IMR-90 (cell line): ENCODE measurements around the gene MEGF9. TPM values are rescaled to one million over a fixed set of nuclear protein-coding genes. Genes with fewer than 3 reads are reported as not detected.
A peak's percentile ranks its signal among the peaks of the same experiment; 100 is the strongest.

Experiments
- ATAC-seq: fragments of 200-7000 bp; cut with Tn5 transposase; 2 replicates; pipeline ENCODE4 v1.9.1; 2020; ENCODE audit warnings: low read depth, mild to moderate bottlenecking, moderate library complexity
- BruUV-seq: library from RNA; stranded (reverse); fragments of 400-500 nt; replicated peaks from 2 replicates; lab custom pipeline; 2021; lab: Mats Ljungman, UMichigan
- CTCF ChIA-PET: fragments of 300-600 bp; formaldehyde crosslinking; extraction: SDS; loops from one replicate; lab custom pipeline; 2021; ENCODE audit warnings: antibody characterized with exemption; lab: Yijun Ruan, JAX
- POLR2A ChIA-PET: fragments of 300-600 bp; sonication (Branson Sonifier 250); formaldehyde crosslinking; loops from one replicate; lab custom pipeline; 2022; ENCODE audit warnings: antibody characterized with exemption; ENCODE audit not compliant: unreplicated experiment; lab: Charles Lee
- DNase-seq: peaks from one replicate; pipeline ENCODE4 v3.0.0; 2013
- H2AFZ ChIP-seq: replicated peaks from 2 replicates; pipeline ENCODE3; 2013; ENCODE audit warnings: low read length, mild to moderate bottlenecking; ENCODE audit not compliant: poor library complexity
- H2AK5ac ChIP-seq: 2 replicates; pipeline ENCODE4 v1.6.1; 2013; ENCODE audit warnings: low read depth, low read length, inconsistent platforms
- H2AK9ac ChIP-seq: replicated peaks from 2 replicates; pipeline ENCODE3; 2013; ENCODE audit warnings: mild to moderate bottlenecking, low read depth, low read length, moderate library complexity; ENCODE audit not compliant: poor library complexity
- H2BK120ac ChIP-seq: 2 replicates; pipeline ENCODE4 v1.6.1; 2013; ENCODE audit warnings: low read depth, low read length, inconsistent platforms
- H2BK15ac ChIP-seq: 3 replicates; pipeline ENCODE4 v1.6.1; 2013; ENCODE audit warnings: low read depth, low read length, inconsistent platforms
- H2BK20ac ChIP-seq: 2 replicates; pipeline ENCODE4 v1.6.1; 2013; ENCODE audit warnings: low read depth, mild to moderate bottlenecking, inconsistent platforms, low read length, moderate library complexity
- H2BK5ac ChIP-seq: 2 replicates; pipeline ENCODE4 v1.6.1; 2013; ENCODE audit warnings: mild to moderate bottlenecking, low read depth, low read length, inconsistent platforms; ENCODE audit not compliant: poor library complexity, severe bottlenecking
- H3K14ac ChIP-seq: replicated peaks from 2 replicates; pipeline ENCODE4 v1.6.1; 2013; ENCODE audit warnings: low read depth, low read length, inconsistent platforms
- H3K18ac ChIP-seq: 2 replicates; pipeline ENCODE4 v1.6.1; 2013; ENCODE audit warnings: low read depth, low read length, control low read depth
- H3K23ac ChIP-seq: 2 replicates; pipeline ENCODE4 v1.6.1; 2013; ENCODE audit warnings: low read depth, low read length, inconsistent platforms
- H3K27ac ChIP-seq: 2 replicates; pipeline ENCODE4 v1.5.1; 2013; ENCODE audit warnings: mild to moderate bottlenecking, control low read depth, low read length; ENCODE audit not compliant: insufficient read depth
- H3K27me3 ChIP-seq: 2 replicates; pipeline ENCODE4 v1.6.1; 2013; ENCODE audit warnings: low read length; ENCODE audit not compliant: control insufficient read depth, insufficient read depth
- H3K36me3 ChIP-seq: 2 replicates; pipeline ENCODE4 v1.6.1; 2013; ENCODE audit warnings: low read length, mixed read lengths; ENCODE audit not compliant: control insufficient read depth, insufficient read depth
- H3K4ac ChIP-seq: 2 replicates; pipeline ENCODE4 v1.6.1; 2013; ENCODE audit warnings: low read depth, low read length, inconsistent platforms
- H3K4me1 ChIP-seq: 2 replicates; pipeline ENCODE4 v1.6.1; 2013; ENCODE audit warnings: low read length, mixed read lengths; ENCODE audit not compliant: control insufficient read depth, insufficient read depth
- H3K4me2 ChIP-seq: 2 replicates; pipeline ENCODE4 v1.6.1; 2013; ENCODE audit warnings: low read depth, mild to moderate bottlenecking, control low read depth, low read length, moderate library complexity
- H3K4me3 ChIP-seq: 2 replicates; pipeline ENCODE4 v1.5.1; 2013; ENCODE audit warnings: low read depth, mild to moderate bottlenecking, control low read depth, low read length, moderate library complexity; ENCODE audit not compliant: insufficient read depth
- H3K56ac ChIP-seq: 2 replicates; pipeline ENCODE4 v1.6.1; 2013; ENCODE audit warnings: low read length, inconsistent platforms; ENCODE audit not compliant: insufficient read depth; ENCODE audit errors: extremely low read depth
- H3K79me1 ChIP-seq, 2 experiments: 2 replicates each; pipeline ENCODE4 v1.6.1; 2013; ENCODE audit warnings: low read length in 2 of 2, inconsistent platforms in 1 of 2, low read depth in 1 of 2
- H3K9ac ChIP-seq: 2 replicates; pipeline ENCODE4 v1.6.1; 2013; ENCODE audit warnings: low read depth, low read length, control low read depth
- H3K9me1 ChIP-seq: 2 replicates; pipeline ENCODE4 v1.6.1; 2013; ENCODE audit warnings: low read length, inconsistent platforms; ENCODE audit not compliant: insufficient read depth
- H3K9me3 ChIP-seq: 2 replicates; pipeline ENCODE4 v1.6.1; 2013; ENCODE audit warnings: low read length; ENCODE audit not compliant: control insufficient read depth, insufficient read depth
- H4K20me1 ChIP-seq: 2 replicates; pipeline ENCODE4 v1.6.1; 2013; ENCODE audit warnings: low read length, inconsistent platforms; ENCODE audit not compliant: insufficient read depth
- H4K5ac ChIP-seq: 2 replicates; pipeline ENCODE4 v1.6.1; 2013; ENCODE audit warnings: mild to moderate bottlenecking, low read depth, low read length, control low read depth
- H4K8ac ChIP-seq, 2 experiments: 2 replicates each; pipeline ENCODE4 v1.6.1; 2013; ENCODE audit warnings: low read depth in 2 of 2, low read length in 2 of 2, control low read depth in 1 of 2, inconsistent platforms in 1 of 2
- H4K91ac ChIP-seq: 2 replicates; pipeline ENCODE4 v1.6.1; 2013; ENCODE audit warnings: low read depth, low read length, inconsistent platforms; ENCODE audit not compliant: insufficient read depth
- MAFK ChIP-seq: IDR thresholded peaks from 2 replicates; pipeline ENCODE4 v1.6.1; 2012; ENCODE audit warnings: low read depth, low read length, improper control_type of control experiment
- POLR2A ChIP-seq: IDR thresholded peaks from 2 replicates; pipeline ENCODE4 v1.6.1; 2012; ENCODE audit warnings: mild to moderate bottlenecking, low read depth, low read length
- WGBS, 2 experiments: methylation state at CpG; one replicate each; pipeline versions ENCODE4 v1.1.5 to v1.1.7; 2013; ENCODE audit warnings: missing lambda C conversion rate in 2 of 2; ENCODE audit not compliant: insufficient read length in 1 of 2; ENCODE audit errors: extremely low coverage in 2 of 2; 5-methylcytosine and 5-hydroxymethylcytosine counted together
- dilution Hi-C: fragments of 300-500 bp; cut with HindIII; formaldehyde crosslinking; loops from one replicate; pipeline ENCODE4 v1.14.3; 2018; ENCODE audit warnings: low sequenced_read_pairs; ENCODE audit not compliant: unreplicated experiment
- in situ Hi-C: fragments of 300-500 bp; cut with MboI; formaldehyde crosslinking; loops from 3 replicates; pipeline ENCODE4 v1.14.3; 2019; ENCODE audit warnings: low sequenced_read_pairs, inconsistent platforms, mixed read lengths
- intact Hi-C: fragments of 100-400 bp; cut with micrococcal nuclease; formaldehyde crosslinking; loops from 2 replicates; pipeline ENCODE4 v1.10.0; 2022
- polyA plus RNA-seq, 3 experiments: library from polyadenylated mRNA; depleted of rRNA; stranded (reverse); fragments of >200 nt; gene quantifications; 2 replicates each; pipeline ENCODE4 v1.2.3, GENCODE V29; 2012; ENCODE audit warnings: low replicate concordance in 1 of 3
- total RNA-seq: library from RNA; depleted of rRNA; stranded (reverse); fragments of >200 nt; gene quantifications from 2 replicates; pipeline ENCODE4 v1.2.3, GENCODE V29; 2012
- TF ChIP-seq, protein P1 (sequence below): fragments of 150-350 bp; IDR thresholded peaks from 2 replicates; pipeline ENCODE4 v1.6.1; 2016; ENCODE audit warnings: low read depth, mild to moderate bottlenecking, low read length, moderate library complexity, borderline replicate concordance

The MEGF9 gene
- total and polyA plus RNA-seq, 2 of the 4 experiments (the other 2 are of a cell fraction), result 3.4 TPM

DNA sequence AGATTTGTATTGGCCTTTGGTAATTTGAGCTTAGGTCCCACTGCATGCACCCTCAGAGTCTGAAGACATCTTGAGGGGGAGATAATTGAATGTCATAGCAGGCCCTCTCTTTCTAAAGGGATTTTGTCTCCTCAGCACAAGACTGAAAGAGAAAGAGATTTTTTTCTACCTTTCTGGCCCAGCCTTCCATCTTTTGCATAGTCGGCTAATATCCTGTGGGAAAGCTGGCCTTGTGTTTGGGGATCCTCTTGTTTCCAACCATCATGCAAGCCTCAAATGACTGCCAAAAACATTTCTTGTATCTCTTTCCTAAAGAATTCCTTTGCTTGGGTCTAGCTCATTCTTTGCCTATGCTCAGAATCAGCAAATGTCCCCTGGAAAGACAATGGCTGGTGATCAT is 92.3 kb downstream of the MEGF9 start:
- intact Hi-C loops (loop anchor here (2.0 to 10.0 kb wide), 2 partner anchors 91 to 213 kb away; no protein-coding TSS in a partner anchor), dilution Hi-C loops (no loop called here), in situ Hi-C loops (loop anchor here (25.0 kb wide), 1 partner anchor 440 kb away; the partner anchor contains the start of genes C5 and CNTRL)
- H4K20me1 ChIP-seq, result no peaks in the 10 kb centered on the region
- no peak overlapping the region for H3K9ac ChIP-seq
- H3K14ac ChIP-seq, result no peak overlapping the region
- POLR2A ChIA-PET, result no interaction called here
- peaks cover 10% of the 10 kb centered on the region for H3K4me1 ChIP-seq
- TF ChIP-seq, protein P1, sequence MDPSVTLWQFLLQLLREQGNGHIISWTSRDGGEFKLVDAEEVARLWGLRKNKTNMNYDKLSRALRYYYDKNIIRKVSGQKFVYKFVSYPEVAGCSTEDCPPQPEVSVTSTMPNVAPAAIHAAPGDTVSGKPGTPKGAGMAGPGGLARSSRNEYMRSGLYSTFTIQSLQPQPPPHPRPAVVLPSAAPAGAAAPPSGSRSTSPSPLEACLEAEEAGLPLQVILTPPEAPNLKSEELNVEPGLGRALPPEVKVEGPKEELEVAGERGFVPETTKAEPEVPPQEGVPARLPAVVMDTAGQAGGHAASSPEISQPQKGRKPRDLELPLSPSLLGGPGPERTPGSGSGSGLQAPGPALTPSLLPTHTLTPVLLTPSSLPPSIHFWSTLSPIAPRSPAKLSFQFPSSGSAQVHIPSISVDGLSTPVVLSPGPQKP, result no peak
- TF ChIP-seq MAFK (peak; percentile 70), POLR2A (no peak)
- H3K4me3 ChIP-seq, result no peak overlapping the region
- H2BK20ac ChIP-seq, result no peak overlapping the region
- H4K8ac ChIP-seq, result no peak overlapping the region
- no peak overlapping the region for H2BK15ac ChIP-seq
- DNase-seq (no peak), ATAC-seq (no peak)
- H3K27me3 ChIP-seq, result no peaks in the 10 kb centered on the region
- no peak overlapping the region for H2AK9ac ChIP-seq
- peaks cover 4% of the 10 kb centered on the region; the same call in 1 of the 2 replicates for H3K9me1 ChIP-seq
- no CpG with 5 or more reads among the region's 1 CpG for WGBS, 2 experiments
- H3K56ac ChIP-seq, result no peak overlapping the region
- no peak overlapping the region for H4K91ac ChIP-seq
- H2BK5ac ChIP-seq, result no peak overlapping the region
- H3K27ac ChIP-seq, result no peak overlapping the region
- no peak overlapping the region for H2AFZ ChIP-seq
- H4K5ac ChIP-seq, result no peak overlapping the region
- H3K18ac ChIP-seq, result no peak overlapping the region
- no peak overlapping the region for H3K23ac ChIP-seq
- no peaks in the 10 kb centered on the region for H3K9me3 ChIP-seq
- peaks cover 0 to 12% of the 10 kb centered on the region in 2 experiments; a peak in 2 of 4 replicates for H3K79me1 ChIP-seq
- no TSS peak for BruUV-seq
- H3K4me2 ChIP-seq, result no peak overlapping the region
- CTCF ChIA-PET, result interaction anchor here (0.6 kb wide), 1 partner anchor 88 kb away, joined by 6 read pairs; no protein-coding TSS in a partner anchor
- peaks cover 1% of the 10 kb centered on the region; the same call in 1 of the 2 replicates for H3K36me3 ChIP-seq
- no peak overlapping the region for H2AK5ac ChIP-seq
- no peak overlapping the region for H2BK120ac ChIP-seq
- H3K4ac ChIP-seq, result no peak overlapping the region
